ENCODE results near the gene LY6G6D. TPM values are rescaled to one million over a fixed set of nuclear protein-coding genes. Genes with fewer than 3 reads are reported as not detected.

Gene LY6G6D
- total RNA-seq, 1 experiment from 2014 or later: not detected

DNA sequence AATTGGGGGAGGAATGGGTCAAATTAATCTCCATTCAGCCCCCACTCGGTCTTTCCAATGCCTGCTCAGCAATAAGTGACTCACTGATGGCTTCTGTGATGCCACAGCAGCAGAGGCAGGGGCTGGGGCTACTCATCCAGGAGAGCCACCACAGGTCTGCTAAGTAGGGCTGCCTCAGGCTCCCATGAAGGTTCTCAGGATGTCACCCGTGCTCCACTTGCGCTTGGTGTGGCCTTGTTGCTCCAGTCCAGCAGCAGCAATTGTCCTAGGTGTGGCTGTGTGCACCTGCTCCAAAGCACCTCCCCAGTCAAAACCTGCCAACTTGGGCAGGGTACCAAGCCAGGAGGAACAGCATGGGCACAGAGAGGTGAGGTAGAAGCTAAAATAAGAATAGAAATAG lies 7.0 kb downstream of the LY6G6D start:
- Mint-ChIP-seq H3K4me1 (peaks cover 18% of the 10 kb centered on the region), H3K27ac (no peak overlapping the region), H3K36me3 (peaks cover 9% of the 10 kb centered on the region), H3K9me3 (no peaks in the 10 kb centered on the region), H3K4me3 (no peak overlapping the region), H3K27me3 (ENCODE audit: low read depth) (peaks cover 4% of the 10 kb centered on the region; the same call in 1 of the 2 replicates)
- ChIA-PET POLR2A (no interaction called here), CTCF (no interaction called here)
- no peak for TF ChIP-seq GTF2I (CRISPR knock-in tag; conservative IDR thresholded peaks at IDR 0.05)
- TF ChIP-seq CREM (CRISPR knock-in tag; IDR thresholded peaks at IDR 0.05): no peak
- ATAC-seq: no peak
- no peak for DNase-seq (ENCODE audit: low spot score)

DNA sequence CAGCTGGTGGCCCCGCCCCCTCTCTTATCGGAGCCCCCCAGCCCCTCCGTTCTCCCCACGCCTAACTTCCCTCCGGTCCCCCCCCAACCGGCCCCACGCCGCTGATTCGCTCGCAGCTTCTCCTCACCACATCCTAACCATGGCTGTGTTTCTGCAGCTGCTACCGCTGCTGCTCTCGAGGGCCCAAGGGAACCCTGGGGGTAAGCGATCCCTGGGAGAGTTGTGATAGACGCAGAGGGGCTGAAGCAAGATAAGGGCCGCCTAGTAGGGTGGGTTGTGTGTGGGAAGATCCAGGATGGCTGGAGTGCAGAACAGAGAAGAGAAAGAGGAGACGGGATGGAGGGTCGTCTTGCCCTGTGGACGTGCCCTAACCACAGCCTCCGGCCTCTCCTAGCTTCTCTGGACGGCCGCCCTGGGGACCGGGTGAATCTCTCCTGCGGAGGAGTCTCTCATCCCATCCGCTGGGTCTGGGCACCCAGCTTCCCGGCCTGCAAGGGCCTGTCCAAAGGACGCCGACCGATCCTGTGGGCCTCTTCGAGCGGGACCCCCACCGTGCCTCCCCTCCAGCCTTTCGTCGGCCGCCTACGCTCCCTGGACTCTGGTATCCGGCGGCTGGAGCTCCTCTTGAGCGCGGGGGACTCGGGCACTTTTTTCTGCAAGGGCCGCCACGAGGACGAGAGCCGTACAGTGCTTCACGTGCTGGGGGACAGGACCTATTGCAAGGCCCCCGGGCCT lies 8.3 kb downstream of the LY6G6D start, which contains the start of gene MPIG6B:
TSS of gene MPIG6B (plus strand) at position 129 of the 735 bp plus-strand sequence. CDS start at position 140, 11 bp downstream.
- CTCF ChIA-PET: interaction anchor here (0.6 to 3.0 kb wide), 6 partner anchors 13 to 72 kb away, joined by 3 to 16 read pairs (median 3); partner anchors contain the start of genes ABHD16A, CLIC1 and VARS1
- H3K36me3 Mint-ChIP-seq: peaks cover 9% of the 10 kb centered on the region
- TF ChIP-seq SMAD3 (CRISPR knock-in tag; IDR thresholded peaks at IDR 0.05; ENCODE audit: borderline replicate concordance) (no peak), NR2C2 (CRISPR knock-in tag; IDR thresholded peaks at IDR 0.05) (no peak), GTF2I (CRISPR knock-in tag; conservative IDR thresholded peaks at IDR 0.05) (no peak), ETV6 (CRISPR knock-in tag; IDR thresholded peaks at IDR 0.05) (no peak), IRF2 (CRISPR knock-in tag; IDR thresholded peaks at IDR 0.05; ENCODE audit: borderline replicate concordance, low read depth) (no peak), NFE2L1 (CRISPR knock-in tag; IDR thresholded peaks at IDR 0.05) (no peak), ZNF416 (CRISPR knock-in tag; IDR thresholded peaks at IDR 0.05) (no peak), TEAD1 (CRISPR knock-in tag; IDR thresholded peaks at IDR 0.05) (no peak), NFATC4 (CRISPR knock-in tag; IDR thresholded peaks at IDR 0.05) (no peak), NR3C1 (CRISPR knock-in tag; conservative IDR thresholded peaks at IDR 0.05; ENCODE audit: low read depth) (no peak), GRHL2 (CRISPR knock-in tag; IDR thresholded peaks at IDR 0.05; ENCODE audit: insufficient replicate concordance, severe bottlenecking) (no peak)
- H3K9me3 Mint-ChIP-seq: no peaks in the 10 kb centered on the region
- H3K27me3 Mint-ChIP-seq (ENCODE audit: low read depth): peaks cover 4% of the 10 kb centered on the region; the same call in 1 of the 2 replicates
- ATAC-seq: no peak; the same call in 1 of the 2 replicates
- POLR2A ChIA-PET: no interaction called here
- H3K4me1 Mint-ChIP-seq: peaks cover 7% of the 10 kb centered on the region
- 0 out of 2 replicates have a peak within 1 kb of the TSS, but pooled peaks have one; percentile 42 for H3K27ac Mint-ChIP-seq
- no peak for DNase-seq (ENCODE audit: low spot score)
- no peak within 1 kb of the TSS for H3K4me3 Mint-ChIP-seq

GRCh38 chr6:31723980-31724691 lies 9.0 kb downstream of the LY6G6D start:
- TF ChIP-seq USF1 (CRISPR knock-in tag; IDR thresholded peaks at IDR 0.05) (no peak), SMAD4 (CRISPR knock-in tag; IDR thresholded peaks at IDR 0.05) (no peak), NFYB (CRISPR knock-in tag; conservative IDR thresholded peaks at IDR 0.05; ENCODE audit: low read depth) (no peak), NR2C2 (CRISPR knock-in tag; IDR thresholded peaks at IDR 0.05) (no peak), ZNF671 (CRISPR knock-in tag; IDR thresholded peaks at IDR 0.05) (no peak), ZBTB21 (CRISPR knock-in tag; IDR thresholded peaks at IDR 0.05; ENCODE audit: borderline replicate concordance) (no peak), RORB (CRISPR knock-in tag; IDR thresholded peaks at IDR 0.05) (no peak), MYBL2 (CRISPR knock-in tag; IDR thresholded peaks at IDR 0.05) (no peak)
- TF ChIP-seq, protein P1, sequence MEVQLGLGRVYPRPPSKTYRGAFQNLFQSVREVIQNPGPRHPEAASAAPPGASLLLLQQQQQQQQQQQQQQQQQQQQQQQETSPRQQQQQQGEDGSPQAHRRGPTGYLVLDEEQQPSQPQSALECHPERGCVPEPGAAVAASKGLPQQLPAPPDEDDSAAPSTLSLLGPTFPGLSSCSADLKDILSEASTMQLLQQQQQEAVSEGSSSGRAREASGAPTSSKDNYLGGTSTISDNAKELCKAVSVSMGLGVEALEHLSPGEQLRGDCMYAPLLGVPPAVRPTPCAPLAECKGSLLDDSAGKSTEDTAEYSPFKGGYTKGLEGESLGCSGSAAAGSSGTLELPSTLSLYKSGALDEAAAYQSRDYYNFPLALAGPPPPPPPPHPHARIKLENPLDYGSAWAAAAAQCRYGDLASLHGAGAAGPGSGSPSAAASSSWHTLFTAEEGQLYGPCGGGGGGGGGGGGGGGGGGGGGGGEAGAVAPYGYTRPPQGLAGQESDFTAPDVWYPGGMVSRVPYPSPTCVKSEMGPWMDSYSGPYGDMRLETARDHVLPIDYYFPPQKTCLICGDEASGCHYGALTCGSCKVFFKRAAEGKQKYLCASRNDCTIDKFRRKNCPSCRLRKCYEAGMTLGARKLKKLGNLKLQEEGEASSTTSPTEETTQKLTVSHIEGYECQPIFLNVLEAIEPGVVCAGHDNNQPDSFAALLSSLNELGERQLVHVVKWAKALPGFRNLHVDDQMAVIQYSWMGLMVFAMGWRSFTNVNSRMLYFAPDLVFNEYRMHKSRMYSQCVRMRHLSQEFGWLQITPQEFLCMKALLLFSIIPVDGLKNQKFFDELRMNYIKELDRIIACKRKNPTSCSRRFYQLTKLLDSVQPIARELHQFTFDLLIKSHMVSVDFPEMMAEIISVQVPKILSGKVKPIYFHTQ (CRISPR knock-in tag; IDR thresholded peaks at IDR 0.05): no peak
- CTCF ChIA-PET: interaction anchor here (0.6 to 3.0 kb wide), 8 partner anchors 10 to 72 kb away, joined by 3 to 16 read pairs (median 4); partner anchors contain the start of genes ABHD16A, CLIC1 and VARS1
- no peaks in the 10 kb centered on the region for H3K9me3 Mint-ChIP-seq
- H3K4me1 Mint-ChIP-seq: peaks cover 7% of the 10 kb centered on the region
- no peak overlapping the region for H3K27ac Mint-ChIP-seq
- H3K27me3 Mint-ChIP-seq (ENCODE audit: low read depth): peaks cover 4% of the 10 kb centered on the region; the same call in 1 of the 2 replicates
- DNase-seq (ENCODE audit: low spot score) (no peak), ATAC-seq (no peak; the same call in 1 of the 2 replicates)
- POLR2A ChIA-PET: interaction anchor here (0.7 kb wide), 1 partner anchor 91 kb away, joined by 3 read pairs; no protein-coding TSS in a partner anchor
- no peak overlapping the region for H3K4me3 Mint-ChIP-seq
- peaks cover 9% of the 10 kb centered on the region for H3K36me3 Mint-ChIP-seq

Data from WTC11 (cell line).